GM21723 (cell line): ENCODE results near the gene HMGA1.
"Not testable (repeated sequence)": the region's sequence is repeated elsewhere in the genome, so short reads cannot be mapped to it uniquely, and the experiment has no call there.

Source experiments
- ATAC-seq: cut with Tn5 transposase; IDR thresholded peaks from one replicate; pipeline ENCODE4 v1.9.1; 2021; ENCODE audit warnings: mild to moderate bottlenecking, moderate library complexity; ENCODE audit not compliant: unreplicated experiment

The HMGA1 gene

GRCh38 chr6:34259529-34260069 lies 22.9 kb downstream of the HMGA1 start:
- ATAC-seq = no peak

- ATAC-seq = no peak
Observed at GRCh38 chr6:34260576-34261267, 24.0 kb downstream of the HMGA1 start.

- not testable (repeated sequence) for ATAC-seq
Observed at GRCh38 chr6:34263484-34263883, 26.8 kb downstream of the HMGA1 start.

DNA sequence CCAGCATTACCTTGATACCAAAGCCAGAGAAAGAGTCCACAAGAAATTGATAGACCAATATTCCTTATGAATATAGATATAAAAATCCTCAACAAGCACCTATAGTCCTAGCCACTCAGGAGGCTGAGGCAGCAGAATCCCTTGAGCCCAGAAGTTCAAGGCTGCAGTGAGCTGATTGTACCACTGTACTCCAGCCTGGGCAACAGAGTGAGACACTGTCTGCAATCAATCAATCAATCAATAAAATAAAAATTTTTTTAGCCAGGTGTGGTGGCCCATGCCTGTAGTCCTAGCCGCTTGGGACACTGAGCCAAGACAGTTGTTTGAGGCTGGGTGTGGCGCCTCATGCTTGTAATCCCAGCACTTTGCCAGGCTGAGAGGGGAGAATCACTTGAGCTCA lies 31.1 kb downstream of the HMGA1 start:
- ATAC-seq = no peak

GRCh38 chr6:34269132-34269531 lies 32.5 kb downstream of the HMGA1 start:
- ATAC-seq = not testable (repeated sequence)

GRCh38 chr6:34269658-34270341 lies 33.1 kb downstream of the HMGA1 start:
- ATAC-seq = not testable (repeated sequence)

DNA sequence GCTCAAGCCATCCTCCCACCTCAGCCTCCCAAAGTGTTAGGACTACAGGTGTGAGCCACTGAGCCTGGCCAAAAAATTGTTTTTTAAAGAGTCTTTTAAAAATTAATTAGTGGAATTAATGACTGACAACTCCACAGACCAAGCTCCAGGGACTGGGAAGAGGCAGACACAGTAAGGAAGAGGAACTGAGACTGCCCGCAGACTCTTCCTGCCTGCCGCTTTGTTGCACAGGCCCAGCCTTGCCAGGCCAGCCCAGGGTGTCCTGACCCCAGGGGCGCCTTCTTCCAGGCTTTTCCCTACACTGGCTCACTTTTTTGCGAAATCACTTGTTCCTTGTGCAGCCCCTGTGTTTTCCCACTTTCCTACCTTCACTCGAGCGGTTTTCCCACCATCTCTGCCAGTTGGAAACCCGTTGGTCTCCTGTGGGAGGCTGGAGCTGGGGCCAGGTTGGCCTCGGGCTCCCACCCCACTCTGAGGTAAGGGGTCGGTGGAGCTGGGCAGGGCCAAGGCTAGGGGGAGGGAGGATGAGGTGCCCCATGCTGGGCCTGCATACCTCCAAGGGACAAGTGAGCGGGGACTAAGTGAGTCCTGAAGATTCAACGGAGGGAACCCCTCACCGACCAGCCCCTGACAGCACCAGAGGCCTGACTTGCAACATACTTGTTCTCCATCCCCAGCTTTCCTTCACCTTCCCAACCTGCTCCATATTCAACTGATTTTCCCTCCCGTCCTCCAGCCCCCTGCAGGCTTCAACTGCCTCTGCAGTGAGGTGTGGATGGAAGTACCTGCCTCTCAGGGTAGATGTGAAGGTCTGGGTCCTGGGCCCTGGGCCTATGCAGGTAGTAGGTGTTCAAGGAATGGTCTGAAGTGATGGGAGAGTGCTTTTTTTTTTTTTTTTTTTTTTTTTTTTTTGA lies 35.6 kb downstream of the HMGA1 start:
- ATAC-seq = no peak

- ATAC-seq = no peak
Observed at GRCh38 chr6:34273242-34273805, 36.7 kb downstream of the HMGA1 start.

DNA sequence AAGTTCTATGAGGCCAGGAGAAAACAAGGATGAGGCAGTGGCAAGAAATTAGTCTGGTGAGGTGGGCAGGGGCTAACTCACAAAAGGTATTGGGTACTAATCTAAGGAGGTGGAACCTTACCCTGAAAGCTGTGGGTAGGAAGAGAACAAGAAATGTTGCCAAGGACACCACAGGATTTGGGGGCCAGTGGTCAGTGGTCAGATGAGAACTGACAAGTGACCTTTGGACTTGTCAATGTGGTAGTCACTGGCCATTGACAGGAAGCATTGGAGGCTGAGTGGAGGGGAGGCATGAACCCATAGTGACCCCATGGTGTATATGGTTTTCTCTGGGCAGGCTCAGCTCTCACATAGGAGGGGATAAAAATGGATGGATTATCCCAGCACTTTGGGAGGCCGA lies 37.5 kb downstream of the HMGA1 start:
- ATAC-seq = no peak

DNA sequence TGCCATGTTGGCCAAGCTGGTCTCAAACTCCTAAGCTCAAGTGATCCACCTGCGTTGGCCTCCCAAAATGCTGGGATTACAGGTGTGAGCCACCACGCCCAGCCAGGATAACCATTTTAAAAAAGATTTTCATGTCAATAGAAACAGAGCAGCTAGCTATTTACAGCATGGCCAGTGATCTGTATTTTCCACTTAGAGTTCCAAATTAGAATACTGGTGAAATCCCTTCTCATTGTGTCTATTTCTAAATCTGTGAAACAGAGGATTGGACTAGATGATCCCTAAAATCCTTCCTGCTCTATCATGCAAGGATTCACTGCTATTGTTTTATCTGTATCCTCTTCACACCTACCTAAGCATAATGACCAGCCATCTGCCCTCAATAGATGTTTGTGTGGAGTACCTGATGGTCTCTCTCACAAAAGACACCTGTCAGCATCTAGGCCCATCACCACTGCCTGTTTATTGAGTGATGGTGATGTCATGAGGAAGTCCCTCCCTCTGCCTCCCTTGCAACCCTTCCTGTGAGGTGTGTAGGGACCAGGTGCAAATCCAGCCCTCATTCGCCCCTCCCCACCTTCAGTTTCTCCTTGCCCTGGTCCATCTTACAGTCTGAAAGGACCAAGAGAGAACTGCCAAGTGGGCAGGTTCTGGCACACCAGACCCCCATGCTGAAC lies 38.6 kb downstream of the HMGA1 start:
- ATAC-seq = no peak

- ATAC-seq = no peak
Observed at GRCh38 chr6:34276191-34276590, 39.5 kb downstream of the HMGA1 start.

DNA sequence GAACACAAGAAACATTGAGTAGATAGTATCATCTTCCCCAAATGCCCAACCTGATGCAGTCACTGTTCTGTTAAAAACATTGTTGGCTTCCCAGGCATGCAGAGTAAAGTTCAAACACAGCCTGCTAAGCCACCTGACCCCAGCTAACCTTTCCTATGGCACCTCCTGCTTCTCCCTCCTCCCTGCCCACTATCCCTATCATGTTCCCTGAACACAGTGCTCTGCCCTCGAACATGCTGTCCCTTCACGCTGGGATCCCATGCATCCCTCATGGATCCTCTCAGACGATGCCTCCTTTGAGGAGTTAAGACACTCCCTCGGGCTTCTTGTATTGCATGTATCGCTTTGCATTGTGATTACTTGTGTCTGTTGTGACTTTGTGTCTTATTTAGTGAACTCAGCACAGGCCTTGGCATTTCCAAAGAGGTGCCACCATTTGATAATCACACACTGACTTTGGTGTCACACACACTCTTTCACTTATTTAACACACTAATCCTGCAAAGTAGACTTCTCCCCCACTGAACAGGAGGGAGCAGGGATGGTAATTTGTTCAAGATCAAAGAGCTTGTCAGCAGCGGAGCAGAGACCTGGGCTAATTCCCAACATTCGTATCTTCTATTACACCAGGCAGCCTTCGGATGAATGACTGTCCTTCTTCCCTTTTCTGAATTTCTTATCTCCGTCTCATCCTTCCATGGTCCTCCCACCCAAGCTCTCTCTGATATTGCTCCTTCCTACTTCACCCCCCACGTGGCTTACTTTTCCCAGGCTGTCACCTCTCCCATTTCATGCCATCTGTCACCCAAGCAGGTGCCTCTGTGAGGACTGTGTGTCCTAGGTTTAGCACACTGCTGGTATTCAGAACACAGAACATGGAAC lies 40.4 kb downstream of the HMGA1 start:
- ATAC-seq = no peak

- no peak for ATAC-seq
Observed at GRCh38 chr6:34277763-34278112, 41.1 kb downstream of the HMGA1 start.

- ATAC-seq = no peak
Observed at GRCh38 chr6:34278833-34279232, 42.2 kb downstream of the HMGA1 start.

GRCh38 chr6:34280216-34280615 lies 43.5 kb downstream of the HMGA1 start:
- ATAC-seq = no peak

GRCh38 chr6:34281702-34282334 lies 45.1 kb downstream of the HMGA1 start:
- no peak for ATAC-seq

- no peak for ATAC-seq
Observed at GRCh38 chr6:34284563-34285447, 48.1 kb downstream of the HMGA1 start.
